GM06990 (cell line): Measurements from ENCODE around the gene PLCG2.
"Not testable (repeated sequence)": the region's sequence is repeated elsewhere in the genome, so short reads cannot be mapped to it uniquely, and the experiment has no call there.

Experiments used
- DNase-seq: peaks from one replicate; pipeline ENCODE4 v3.0.0-alpha.2; 2011; ENCODE audit not compliant: insufficient read length; ENCODE audit errors: extremely low read depth
- H3K27me3 ChIP-seq: replicated peaks from 2 replicates; pipeline ENCODE4 v1.6.0; 2011; ENCODE audit warnings: low read length; ENCODE audit not compliant: control insufficient read depth, insufficient read depth
- H3K36me3 ChIP-seq: 2 replicates; pipeline ENCODE4 v1.5.1; 2011; ENCODE audit warnings: low read length; ENCODE audit not compliant: control insufficient read depth, insufficient read depth
- H3K4me3 ChIP-seq: replicated peaks from 2 replicates; pipeline ENCODE4 v1.5.1; 2011; ENCODE audit warnings: low read depth, mild to moderate bottlenecking, control low read depth, low read length
- CTCF ChIP-seq: IDR thresholded peaks from 2 replicates; pipeline ENCODE4 v1.5.1; 2011; ENCODE audit warnings: low read length, control low read depth, mild to moderate bottlenecking, inconsistent platforms; ENCODE audit not compliant: insufficient read depth, poor library complexity, severe bottlenecking

PLCG2 gene

DNA sequence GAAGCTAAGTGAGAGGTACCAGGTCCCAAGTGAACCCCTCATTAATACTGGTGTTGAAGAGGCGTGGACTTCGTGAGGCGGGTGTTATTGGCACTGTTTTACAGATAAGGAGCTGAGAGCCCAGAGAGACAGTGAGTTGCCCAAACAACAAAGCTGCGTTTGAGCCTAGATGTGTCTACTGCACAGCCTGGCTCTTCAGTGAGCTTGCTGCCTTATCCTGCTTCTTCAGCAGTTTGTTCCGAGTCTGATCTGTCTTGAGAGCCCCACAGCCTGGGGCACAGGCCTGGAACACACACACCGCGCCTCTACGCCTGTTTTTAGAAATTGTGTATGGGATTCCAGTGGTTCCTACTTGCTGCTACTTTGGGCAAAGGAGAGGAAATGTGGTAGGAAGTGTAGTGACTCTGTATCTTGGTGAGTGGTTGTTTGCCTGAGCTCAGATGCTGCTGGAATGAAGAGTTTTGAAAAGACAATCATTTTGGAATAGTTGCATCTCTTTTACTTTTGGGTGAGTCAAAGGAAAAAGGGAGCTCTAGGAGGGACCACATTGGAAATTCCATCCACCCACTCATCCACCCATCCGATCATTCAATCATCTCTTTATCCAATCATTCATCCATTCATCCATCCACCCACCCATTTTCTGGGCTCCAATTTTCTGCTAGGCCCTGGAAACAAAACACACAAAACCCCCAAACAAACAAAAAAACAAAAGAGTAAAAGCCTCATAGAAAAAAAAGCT, 22.3 kb upstream of the PLCG2 start:
- DNase-seq: no peak
- Histone ChIP-seq H3K36me3 (peaks cover 3% of the 10 kb centered on the region), H3K27me3 (no peaks in the 10 kb centered on the region), H3K4me3 (no peak overlapping the region)
- TF ChIP-seq CTCF: no peak

DNA sequence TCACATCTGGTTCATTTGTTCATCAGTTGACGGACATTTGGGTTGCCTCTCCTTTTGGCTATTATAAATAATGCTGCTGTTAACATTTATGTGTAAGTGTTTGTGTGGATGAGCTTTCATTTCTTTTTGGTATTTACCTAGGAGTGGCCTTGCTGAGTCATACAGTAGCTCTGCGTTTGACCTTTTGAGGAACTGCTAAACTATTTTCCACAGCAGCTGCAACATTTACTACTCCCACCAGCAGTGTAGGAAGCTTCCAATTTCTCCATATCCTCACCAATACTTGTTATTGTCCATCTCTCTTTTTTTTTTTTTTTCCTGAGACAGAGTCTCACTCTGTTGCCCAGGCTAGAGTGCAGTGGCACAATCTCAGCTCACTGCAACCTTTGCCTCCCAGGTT, 20.7 kb upstream of the PLCG2 start:
- Histone ChIP-seq H3K4me3 (no peak overlapping the region), H3K36me3 (peaks cover 3% of the 10 kb centered on the region), H3K27me3 (no peaks in the 10 kb centered on the region)
- TF ChIP-seq CTCF: no peak
- DNase-seq: no peak

GRCh38 chr16:81762322-81762721, 16.8 kb upstream of the PLCG2 start:
- not testable (repeated sequence) for DNase-seq, H3K36me3 ChIP-seq, H3K27me3 ChIP-seq, H3K4me3 ChIP-seq

DNA sequence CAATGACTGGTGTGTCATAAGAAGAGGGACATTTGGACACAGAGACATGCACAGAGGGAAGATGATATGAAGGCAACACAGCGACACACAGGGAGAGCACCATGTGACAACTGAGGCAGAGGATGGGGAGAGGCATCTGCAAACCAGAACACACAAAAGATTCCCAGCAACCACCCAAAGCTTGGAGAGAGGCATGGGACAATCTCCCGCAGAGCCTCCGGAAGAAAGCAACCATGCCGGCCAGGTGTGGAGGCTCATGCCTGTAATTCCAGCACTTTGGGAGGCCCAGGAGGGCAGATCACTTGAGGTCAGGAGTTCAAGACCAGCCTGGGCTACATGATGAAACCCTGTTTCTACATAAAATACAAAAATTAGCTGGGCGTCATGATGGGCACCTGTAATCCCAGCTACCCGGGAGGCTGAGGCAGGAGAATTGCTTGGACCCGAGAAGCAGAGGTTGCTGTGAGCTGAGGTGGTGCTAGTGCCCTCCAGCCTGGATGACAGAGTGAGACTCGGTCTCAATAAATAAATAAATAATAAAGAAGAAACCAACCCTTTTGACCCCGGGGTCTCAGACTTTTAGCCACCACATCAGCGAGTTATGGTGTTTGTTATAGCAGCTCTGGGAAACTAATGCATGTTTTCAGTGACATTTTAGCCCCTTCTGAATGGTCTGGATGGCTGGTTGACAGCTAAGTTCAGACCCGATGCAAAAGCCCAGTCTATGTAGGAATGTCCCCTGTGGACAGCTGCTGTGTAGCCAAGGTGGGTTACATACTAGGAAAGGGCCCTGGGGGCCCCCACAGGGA, 13.8 kb upstream of the PLCG2 start:
- DNase-seq: no peak
- H3K4me3 ChIP-seq: no peak overlapping the region
- no peaks in the 10 kb centered on the region for H3K27me3 ChIP-seq
- H3K36me3 ChIP-seq: no peaks in the 10 kb centered on the region; the same call in none of the 2 replicates
- no peak for TF ChIP-seq CTCF

GRCh38 chr16:81765969-81766368, 13.1 kb upstream of the PLCG2 start:
- TF ChIP-seq CTCF: no peak
- Histone ChIP-seq H3K36me3 (no peaks in the 10 kb centered on the region; the same call in none of the 2 replicates), H3K4me3 (no peak overlapping the region), H3K27me3 (no peaks in the 10 kb centered on the region)
- no peak for DNase-seq

GRCh38 chr16:81767987-81768592, 11.0 kb upstream of the PLCG2 start:
- no peak for TF ChIP-seq CTCF
- no peak for DNase-seq

More at GRCh38 chr16:81767987-81768592, 11.0 kb upstream of the PLCG2 start:
- H3K4me3 ChIP-seq: no peak overlapping the region
- no peaks in the 10 kb centered on the region for H3K27me3 ChIP-seq
- no peaks in the 10 kb centered on the region; the same call in none of the 2 replicates for H3K36me3 ChIP-seq
